ENCODE data around the gene PCDHGB6. TPM values are rescaled to one million over a fixed set of nuclear protein-coding genes. Genes with fewer than 3 reads are reported as not detected.
"Not testable (repeated sequence)": the region's sequence is repeated elsewhere in the genome, so short reads cannot be mapped to it uniquely, and the experiment has no call there.

Gene PCDHGB6
- 10 to 100 TPM in 1 of 4 donors, 1 to 10 TPM in 3; 6.2 to 12.1 (median 8.4) TPM for polyA plus RNA-seq (ENCODE audit: insufficient read length in 4 of 4)

DNA sequence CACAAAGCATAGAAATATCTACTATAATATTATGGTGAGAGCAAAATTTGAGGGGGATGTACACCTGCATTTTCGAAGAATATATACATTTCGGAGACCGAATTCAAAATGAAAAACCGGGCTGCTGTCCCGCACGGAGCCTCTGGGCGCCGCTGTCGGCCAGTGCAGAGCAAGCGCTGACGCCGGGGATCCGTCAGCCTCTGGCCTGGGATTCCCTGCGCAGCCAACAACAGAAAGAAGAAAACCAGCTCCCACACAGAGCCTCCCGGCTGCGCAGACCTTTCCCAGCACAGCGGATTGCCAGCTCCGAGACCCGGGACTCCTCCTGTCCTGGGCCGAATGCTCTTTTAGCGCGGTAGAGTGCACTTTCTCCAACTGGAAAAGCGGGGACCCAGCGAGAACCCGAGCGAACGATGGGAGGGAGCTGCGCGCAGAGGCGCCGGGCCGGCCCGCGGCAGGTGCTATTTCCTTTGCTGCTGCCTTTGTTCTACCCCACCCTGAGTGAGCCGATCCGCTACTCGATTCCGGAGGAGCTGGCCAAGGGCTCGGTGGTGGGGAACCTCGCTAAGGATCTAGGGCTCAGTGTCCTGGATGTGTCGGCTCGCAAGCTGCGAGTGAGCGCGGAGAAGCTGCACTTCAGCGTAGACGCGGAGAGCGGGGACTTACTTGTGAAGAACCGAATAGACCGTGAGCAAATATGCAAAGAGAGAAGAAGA, at the start of gene PCDHGB6:
Gene PCDHGB6, plus strand, starts transcription at position 232 of the 716 bp plus-strand sequence. Its CDS starts 182 bp downstream, at position 414.
- DNase-seq (ENCODE audit: low read depth in 4 of 4, low spot score in 3 of 4): not testable (repeated sequence)

DNA sequence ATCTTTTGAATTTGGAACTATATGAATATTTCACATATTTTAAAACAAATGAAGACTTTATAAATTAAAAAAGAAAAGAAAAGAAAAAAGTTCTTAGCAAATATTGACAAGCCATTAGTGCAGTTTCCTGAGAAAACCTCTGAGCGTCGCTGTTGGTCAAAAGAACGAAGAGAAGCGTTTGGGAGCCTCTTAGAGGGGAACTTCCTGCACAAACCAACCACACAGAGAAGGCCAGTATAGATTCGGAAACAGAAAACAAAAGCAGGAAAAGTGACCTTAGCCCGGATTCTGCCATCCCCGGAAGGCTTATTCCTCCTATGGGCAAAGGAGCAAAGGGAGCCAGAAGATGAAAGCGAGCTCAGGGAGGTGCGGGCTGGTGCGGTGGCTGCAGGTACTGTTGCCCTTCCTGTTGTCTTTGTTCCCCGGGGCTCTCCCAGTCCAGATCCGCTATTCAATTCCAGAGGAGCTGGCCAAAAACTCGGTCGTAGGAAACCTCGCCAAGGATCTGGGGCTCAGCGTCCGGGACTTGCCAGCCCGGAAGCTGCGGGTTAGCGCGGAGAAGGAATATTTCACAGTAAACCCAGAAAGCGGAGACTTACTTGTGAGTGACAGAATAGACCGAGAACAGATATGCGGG, 47.9 kb upstream of the PCDHGB6 start, which contains the start of gene PCDHGB2:
Gene PCDHGB2, plus strand, starts transcription at position 205 of the 637 bp plus-strand sequence. Its CDS starts 142 bp downstream, at position 347.
- DNase-seq (ENCODE audit: low read depth in 4 of 4, low spot score in 3 of 4): no peak

DNA sequence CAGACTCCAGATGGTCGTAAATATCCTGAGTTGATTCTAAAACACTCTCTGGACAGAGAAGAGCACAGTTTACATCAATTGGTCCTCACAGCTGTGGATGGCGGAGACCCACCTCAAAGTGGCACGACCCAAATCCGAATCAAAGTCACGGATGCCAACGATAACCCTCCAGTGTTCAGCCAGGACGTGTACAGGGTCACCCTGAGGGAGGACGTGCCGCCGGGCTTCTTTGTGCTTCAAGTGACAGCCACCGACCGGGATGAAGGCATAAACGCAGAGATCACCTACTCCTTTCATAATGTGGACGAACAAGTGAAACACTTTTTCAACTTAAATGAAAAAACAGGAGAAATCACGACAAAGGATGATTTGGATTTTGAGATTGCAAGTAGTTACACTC, 47.1 kb upstream of the PCDHGB6 start:
- no peak for DNase-seq (ENCODE audit: low read depth in 4 of 4, low spot score in 3 of 4)

DNA sequence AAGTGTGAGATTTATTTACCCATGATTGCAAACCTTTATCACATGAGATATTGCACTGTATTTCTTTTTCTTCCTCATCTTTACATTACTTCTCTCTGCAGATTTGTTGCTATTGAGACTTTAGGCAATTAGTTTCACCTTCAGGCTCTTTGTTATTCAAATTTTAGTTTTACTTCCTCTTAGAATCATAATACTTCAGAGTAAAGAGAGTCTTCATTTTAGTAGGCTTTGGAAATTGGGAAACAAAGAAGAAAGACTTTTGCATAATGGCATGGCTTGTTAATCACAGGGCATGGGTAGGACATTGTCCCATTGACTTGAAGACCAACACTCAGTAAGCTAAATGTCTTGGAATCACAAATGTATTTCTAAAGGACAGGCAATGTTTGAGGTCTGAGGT, 45.1 kb upstream of the PCDHGB6 start:
- DNase-seq (ENCODE audit: low read depth in 4 of 4, low spot score in 3 of 4): no peak

DNA sequence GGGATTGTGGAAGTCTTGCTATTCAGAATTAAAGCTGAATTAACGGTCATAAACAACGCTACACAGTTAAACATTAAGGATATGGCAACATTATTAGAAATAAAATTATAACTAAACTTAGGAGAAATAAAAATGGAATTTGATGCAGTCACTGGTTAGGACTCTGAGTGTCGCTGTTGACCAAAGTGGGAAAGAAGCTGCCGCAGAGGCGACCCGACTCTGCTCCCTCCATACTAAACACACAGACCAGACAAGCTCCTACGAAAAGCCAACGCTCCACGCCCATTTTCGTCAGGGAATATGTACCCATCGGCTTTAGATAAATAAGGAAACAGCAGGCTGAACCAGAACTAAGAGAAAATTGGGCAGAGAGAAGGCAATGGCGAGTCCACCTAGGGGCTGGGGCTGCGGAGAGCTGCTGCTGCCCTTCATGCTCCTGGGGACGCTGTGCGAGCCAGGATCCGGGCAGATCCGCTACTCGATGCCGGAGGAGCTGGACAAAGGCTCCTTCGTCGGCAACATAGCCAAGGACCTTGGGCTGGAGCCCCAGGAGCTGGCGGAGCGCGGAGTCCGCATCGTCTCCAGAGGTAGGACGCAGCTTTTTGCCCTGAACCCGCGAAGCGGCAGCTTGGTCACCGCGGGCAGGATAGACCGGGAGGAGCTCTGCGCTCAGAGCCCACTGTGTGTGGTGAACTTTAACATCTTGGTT, 43.7 kb upstream of the PCDHGB6 start, which contains the start of gene PCDHGA5:
Gene PCDHGA5, plus strand, starts transcription at position 211 of the 709 bp plus-strand sequence. Its CDS starts 169 bp downstream, at position 380.
- no peak for DNase-seq (ENCODE audit: low read depth in 4 of 4, low spot score in 3 of 4)

DNA sequence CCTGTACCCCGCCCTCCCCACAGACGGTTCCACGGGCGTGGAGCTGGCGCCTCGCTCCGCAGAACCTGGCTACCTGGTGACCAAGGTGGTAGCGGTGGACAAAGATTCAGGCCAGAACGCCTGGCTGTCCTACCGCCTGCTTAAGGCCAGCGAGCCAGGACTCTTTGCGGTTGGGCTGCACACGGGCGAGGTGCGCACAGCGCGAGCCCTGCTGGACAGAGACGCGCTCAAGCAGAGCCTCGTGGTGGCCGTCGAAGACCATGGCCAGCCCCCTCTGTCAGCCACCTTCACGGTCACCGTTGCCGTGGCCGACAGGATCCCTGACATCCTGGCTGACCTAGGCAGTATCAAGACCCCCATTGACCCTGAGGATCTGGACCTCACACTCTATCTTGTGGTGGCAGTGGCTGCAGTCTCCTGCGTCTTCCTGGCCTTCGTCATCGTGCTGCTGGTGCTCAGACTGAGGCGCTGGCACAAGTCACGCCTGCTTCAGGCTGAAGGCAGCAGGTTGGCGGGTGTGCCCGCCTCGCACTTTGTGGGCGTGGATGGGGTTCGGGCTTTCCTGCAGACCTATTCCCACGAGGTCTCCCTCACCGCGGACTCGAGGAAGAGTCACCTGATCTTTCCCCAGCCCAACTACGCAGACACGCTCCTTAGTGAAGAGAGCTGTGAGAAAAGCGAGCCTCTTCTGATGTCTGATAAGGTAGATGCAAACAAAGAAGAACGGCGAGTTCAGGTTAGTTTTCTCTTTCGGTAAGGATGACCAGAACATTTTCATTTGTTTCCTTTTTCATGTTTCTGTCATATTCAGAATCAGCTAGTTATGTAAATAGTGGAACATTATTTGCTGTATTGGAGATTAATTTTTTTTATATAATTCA, 41.6 kb upstream of the PCDHGB6 start:
- DNase-seq (ENCODE audit: low read depth in 4 of 4, low spot score in 3 of 4): no peak

DNA sequence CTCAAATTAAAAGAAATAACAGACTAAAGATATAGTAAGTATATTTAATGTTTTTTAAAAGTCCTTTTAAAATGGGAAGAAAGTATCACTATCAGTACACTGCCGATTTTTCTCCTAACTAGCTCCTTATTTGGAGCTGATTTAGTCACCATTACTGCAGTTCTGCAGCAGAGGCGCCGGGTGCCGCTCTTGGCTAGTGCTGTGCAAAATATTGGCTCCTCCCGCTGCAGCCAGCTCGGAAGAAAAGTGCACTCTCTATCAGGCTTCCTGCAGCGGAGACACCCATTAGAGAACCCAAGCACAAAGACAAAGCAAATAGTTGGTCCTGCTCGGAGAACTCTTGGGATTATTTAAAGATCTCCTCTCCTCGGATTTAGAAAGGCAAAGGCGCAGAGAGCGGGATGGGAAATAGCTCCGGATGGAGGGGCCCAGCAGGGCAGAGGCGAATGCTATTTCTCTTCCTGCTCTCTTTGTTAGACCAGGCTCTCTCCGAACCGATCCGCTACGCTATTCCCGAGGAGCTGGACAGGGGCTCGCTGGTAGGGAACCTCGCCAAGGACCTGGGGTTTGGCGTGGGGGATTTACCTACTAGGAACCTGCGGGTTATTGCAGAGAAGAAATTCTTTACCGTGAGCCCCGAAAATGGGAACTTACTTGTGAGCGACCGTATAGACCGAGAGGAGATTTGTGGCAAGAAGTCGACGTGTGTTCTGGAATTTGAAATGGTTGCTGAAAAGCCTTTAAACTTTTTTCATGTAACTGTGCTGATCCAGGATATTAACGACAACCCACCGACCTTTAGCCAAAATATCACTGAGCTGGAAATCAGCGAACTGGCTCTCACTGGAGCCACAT, 37.6 kb upstream of the PCDHGB6 start, which contains the start of gene PCDHGB3:
Gene PCDHGB3, plus strand, starts transcription at position 249 of the 855 bp plus-strand sequence. Its CDS starts 153 bp downstream, at position 402.
- no peak for DNase-seq (ENCODE audit: low read depth in 4 of 4, low spot score in 3 of 4)

DNA sequence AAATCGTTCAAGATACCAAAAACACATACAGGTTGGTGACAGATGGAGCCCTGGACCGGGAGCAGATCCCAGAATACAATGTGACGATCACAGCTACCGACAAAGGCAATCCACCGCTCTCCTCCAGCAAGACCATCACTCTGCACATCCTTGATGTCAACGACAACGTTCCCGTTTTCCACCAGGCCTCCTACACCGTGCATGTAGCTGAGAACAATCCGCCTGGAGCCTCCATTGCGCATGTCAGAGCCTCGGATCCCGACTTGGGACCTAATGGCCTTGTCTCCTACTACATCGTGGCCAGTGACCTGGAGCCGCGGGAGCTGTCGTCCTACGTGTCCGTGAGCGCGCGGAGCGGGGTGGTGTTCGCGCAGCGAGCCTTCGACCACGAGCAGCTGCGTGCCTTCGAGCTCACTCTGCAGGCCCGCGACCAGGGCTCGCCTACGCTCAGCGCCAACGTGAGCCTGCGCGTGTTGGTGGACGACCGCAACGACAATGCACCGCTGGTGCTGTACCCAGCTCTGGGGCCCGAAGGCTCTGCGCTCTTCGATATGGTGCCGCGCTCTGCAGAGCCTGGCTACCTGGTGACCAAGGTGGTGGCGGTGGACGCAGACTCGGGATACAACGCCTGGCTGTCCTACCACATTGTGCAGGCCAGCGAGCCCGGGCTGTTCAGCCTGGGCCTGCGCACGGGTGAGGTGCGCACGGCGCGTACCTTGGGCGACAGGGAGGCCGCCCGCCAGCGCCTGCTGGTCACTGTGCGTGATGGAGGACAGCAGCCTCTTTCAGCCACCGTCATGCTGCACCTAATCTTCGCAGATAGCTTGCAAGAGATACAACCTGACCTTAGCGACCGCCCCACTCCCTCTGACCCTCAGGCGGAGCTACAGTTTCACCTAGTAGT, 36.0 kb upstream of the PCDHGB6 start:
- DNase-seq (ENCODE audit: low read depth in 4 of 4, low spot score in 3 of 4): no peak

DNA sequence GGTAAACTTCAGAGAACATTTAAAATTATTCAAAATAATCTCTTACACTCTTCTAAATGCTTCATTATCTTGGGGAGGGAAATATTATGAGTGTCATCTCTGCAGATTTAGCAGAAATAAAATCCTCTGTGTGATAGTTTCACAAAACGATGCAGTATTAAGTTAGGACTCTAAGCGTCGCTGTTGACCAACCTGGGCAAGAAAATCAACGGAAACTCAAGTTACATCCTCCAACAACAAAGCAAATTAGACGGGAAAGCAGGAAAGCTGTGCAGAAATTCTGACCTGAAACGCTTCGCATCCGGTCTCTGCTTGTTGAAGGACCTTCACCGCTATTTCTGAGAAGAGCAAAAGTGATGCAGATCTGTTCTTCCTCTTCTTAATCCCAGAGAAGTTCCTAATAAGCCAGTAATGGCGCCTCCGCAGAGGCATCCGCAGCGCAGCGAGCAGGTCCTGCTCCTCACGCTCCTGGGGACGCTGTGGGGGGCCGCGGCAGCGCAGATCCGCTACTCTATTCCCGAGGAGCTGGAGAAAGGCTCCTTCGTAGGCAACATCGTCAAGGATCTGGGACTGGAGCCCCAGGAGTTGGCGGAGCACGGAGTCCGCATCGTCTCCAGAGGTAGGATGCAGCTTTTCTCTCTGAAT, 34.0 kb upstream of the PCDHGB6 start, which contains the start of gene PCDHGA6:
Gene PCDHGA6, plus strand, starts transcription at position 219 of the 645 bp plus-strand sequence. Its CDS starts 193 bp downstream, at position 412.
- DNase-seq (ENCODE audit: low read depth in 4 of 4, low spot score in 3 of 4): no peak

DNA sequence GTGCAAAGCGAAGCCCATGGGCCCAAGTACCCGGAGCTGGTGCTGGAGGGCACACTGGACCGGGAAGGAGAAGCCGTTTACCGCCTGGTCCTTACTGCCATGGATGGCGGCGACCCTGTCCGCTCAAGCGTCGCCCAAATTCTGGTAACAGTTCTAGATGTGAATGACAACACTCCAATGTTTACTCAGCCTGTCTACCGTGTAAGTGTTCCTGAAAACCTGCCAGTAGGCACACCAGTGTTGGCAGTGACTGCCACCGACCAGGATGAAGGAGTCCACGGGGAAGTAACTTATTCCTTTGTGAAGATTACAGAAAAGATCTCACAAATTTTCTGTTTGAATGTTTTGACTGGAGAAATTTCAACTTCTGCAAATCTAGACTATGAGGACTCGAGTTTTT, 33.2 kb upstream of the PCDHGB6 start:
- no peak for DNase-seq (ENCODE audit: low read depth in 4 of 4, low spot score in 3 of 4)

DNA sequence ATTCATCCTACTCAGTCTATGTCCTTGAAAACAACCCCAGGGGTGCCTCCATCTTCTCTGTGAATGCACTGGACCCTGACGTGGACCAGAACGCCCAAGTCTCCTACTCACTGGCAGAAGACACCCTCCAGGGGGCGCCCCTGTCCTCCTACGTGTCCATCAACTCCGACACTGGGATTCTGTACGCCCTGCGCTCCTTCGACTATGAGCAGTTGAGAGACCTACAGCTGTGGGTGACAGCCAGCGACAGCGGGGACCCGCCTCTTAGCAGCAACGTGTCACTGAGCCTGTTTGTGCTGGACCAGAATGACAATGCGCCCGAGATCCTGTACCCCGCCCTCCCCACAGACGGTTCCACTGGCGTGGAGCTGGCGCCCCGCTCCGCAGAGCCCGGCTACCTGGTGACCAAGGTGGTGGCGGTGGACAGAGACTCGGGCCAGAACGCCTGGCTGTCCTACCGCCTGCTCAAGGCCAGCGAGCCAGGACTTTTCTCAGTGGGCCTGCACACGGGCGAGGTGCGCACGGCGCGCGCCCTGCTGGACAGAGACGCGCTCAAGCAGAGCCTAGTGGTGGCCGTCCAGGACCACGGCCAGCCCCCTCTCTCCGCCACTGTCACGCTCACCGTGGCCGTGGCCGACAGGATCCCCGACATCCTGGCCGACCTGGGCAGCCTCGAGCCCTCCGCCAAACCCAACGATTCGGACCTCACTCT, 32.2 kb upstream of the PCDHGB6 start:
- not testable (repeated sequence) for DNase-seq (ENCODE audit: low read depth in 4 of 4, low spot score in 3 of 4)

DNA sequence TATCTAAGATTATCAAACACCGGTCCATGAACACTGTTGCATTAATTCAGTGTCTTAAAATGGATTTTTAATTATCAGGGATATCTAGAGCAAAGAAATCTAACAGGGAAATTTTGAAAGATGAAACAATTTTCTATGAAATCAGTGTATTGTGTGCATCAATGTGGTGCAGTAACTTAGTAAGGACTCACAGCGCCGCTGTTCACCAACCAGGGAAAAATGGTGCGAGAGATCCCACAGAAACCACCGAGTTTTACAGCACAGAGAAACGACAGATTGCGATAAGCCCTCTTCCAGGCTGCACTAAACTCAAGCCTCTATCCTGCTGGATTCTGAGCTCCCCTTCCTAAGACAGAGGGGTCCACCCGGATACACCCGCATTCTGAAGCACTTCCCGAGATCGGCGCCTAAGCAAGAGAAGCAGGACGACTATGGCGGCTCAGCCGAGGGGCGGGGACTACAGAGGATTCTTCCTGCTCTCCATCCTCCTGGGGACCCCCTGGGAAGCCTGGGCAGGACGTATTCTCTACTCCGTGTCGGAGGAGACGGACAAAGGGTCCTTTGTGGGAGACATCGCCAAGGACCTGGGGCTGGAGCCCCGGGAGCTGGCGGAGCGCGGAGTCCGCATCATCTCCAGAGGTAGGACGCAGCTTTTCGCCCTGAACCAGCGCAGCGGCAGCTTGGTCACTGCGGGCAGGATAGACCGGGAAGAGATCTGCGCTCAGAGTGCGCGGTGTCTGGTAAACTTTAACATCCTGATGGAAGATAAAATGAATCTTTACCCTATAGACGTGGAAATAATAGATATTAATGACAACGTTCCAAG, 25.1 kb upstream of the PCDHGB6 start, which contains the start of gene PCDHGA7:
Gene PCDHGA7, plus strand, starts transcription at position 274 of the 826 bp plus-strand sequence. Its CDS starts 158 bp downstream, at position 432.
- DNase-seq (ENCODE audit: low read depth in 4 of 4, low spot score in 3 of 4): no peak

DNA sequence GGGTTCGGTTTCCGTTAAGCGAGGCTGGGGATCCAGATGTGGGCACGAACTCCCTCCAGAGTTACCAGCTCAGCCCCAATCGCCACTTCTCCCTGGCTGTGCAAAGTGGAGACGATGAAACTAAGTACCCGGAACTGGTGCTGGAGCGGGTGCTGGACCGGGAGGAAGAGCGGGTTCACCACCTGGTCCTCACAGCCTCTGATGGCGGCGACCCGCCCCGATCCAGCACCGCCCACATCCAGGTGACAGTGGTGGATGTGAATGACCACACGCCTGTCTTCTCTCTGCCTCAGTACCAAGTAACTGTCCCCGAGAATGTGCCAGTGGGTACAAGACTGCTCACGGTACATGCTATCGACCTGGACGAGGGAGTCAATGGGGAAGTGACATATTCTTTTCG, 24.5 kb upstream of the PCDHGB6 start:
- DNase-seq (ENCODE audit: low read depth in 4 of 4, low spot score in 3 of 4): no peak

DNA sequence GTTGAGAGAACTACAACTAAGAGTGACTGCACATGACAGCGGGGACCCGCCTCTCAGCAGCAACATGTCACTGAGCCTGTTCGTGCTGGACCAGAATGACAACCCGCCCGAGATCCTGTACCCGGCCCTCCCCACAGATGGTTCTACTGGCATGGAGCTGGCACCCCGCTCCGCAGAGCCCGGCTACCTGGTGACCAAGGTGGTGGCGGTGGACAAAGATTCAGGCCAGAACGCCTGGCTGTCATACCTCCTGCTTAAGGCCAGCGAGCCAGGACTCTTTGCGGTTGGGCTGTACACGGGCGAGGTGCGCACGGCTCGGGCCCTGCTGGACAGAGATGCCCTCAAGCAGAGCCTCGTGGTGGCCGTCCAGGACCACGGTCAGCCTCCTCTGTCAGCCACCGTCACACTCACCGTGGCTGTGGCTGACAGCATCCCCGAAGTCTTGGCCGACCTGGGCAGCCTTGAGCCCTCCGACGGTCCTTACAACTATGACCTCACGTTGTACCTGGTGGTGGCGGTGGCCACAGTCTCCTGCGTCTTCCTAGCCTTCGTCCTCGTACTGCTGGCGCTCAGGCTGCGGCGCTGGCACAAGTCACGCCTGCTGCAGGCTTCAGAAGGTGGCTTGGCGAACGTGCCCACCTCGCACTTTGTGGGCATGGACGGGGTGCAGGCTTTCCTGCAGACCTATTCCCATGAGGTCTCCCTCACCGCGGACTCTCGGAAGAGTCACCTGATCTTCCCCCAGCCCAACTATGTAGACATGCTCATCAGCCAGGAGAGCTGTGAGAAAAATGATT, 23.2 kb upstream of the PCDHGB6 start:
- no peak for DNase-seq (ENCODE audit: low read depth in 4 of 4, low spot score in 3 of 4)
